HCT116 (cell line): ENCODE results near the gene SLC35E4. TPM values are rescaled to one million over a fixed set of nuclear protein-coding genes. Genes with fewer than 3 reads are reported as not detected.
"Not testable (repeated sequence)": the region's sequence is repeated elsewhere in the genome, so short reads cannot be mapped to it uniquely, and the experiment has no call there.

Source experiments
- ATAC-seq: fragments of 200-7000 bp; cut with Tn5 transposase; 2 replicates; pipeline ENCODE4 v1.9.1; 2020; ENCODE audit warnings: mild to moderate bottlenecking, moderate library complexity
- BruUV-seq: library from RNA; stranded (reverse); fragments of 400-500 nt; replicated peaks from 2 replicates; lab custom pipeline; 2021; lab: Mats Ljungman, UMichigan
- CTCF ChIA-PET: fragments of 300-600 bp; sonication (Branson Sonifier 250); formaldehyde crosslinking; loops from one replicate; lab custom pipeline; 2021; ENCODE audit warnings: antibody characterized with exemption; lab: Charles Lee
- POLR2A ChIA-PET: fragments of 300-600, 350-600 bp; sonication (Branson Sonifier 250); formaldehyde crosslinking; loops from one replicate; lab custom pipeline; 2021; ENCODE audit warnings: antibody characterized with exemption; lab: Charles Lee
- RAD21 ChIA-PET, 2 experiments: fragments of 300-600 bp; sonication (Branson Sonifier 250); formaldehyde crosslinking; loops; one replicate each; lab custom pipeline; 2023; ENCODE audit warnings: low total read pairs in 2 of 2; ENCODE audit not compliant: uncharacterized antibody in 2 of 2, unreplicated experiment in 2 of 2, low non-redundant PET in 1 of 2; lab: Charles Lee
- DNase-seq: peaks from one replicate; pipeline ENCODE4 v3.0.0-alpha.2; 2010; ENCODE audit warnings: low read depth, low spot score
- H2AFZ ChIP-seq: fragments of 200-600 bp; shearing (Covaris generic), sonication (generic); 2 replicates; pipeline ENCODE4 v1.6.1; 2017; ENCODE audit warnings: low read depth, mixed run types, mixed read lengths, antibody characterized with exemption, low read length; ENCODE audit not compliant: poor library complexity, severe bottlenecking
- H3K27ac ChIP-seq: 2 replicates; pipeline ENCODE4 v1.5.1; 2012; ENCODE audit warnings: low read depth, low read length
- H3K27me3 ChIP-seq: fragments of 200-600 bp; sonication (generic); 2 replicates; pipeline ENCODE4 v1.6.1; 2016; ENCODE audit warnings: mixed run types, low read length, mixed read lengths; ENCODE audit not compliant: insufficient read depth
- H3K36me3 ChIP-seq, 2 experiments: fragments of 200-500 bp in 1 of 2; fragments of 200-600 bp in 1 of 2; sonication (Bioruptor generic) in 1 of 2; sonication (generic) in 1 of 2; 2 replicates each; pipeline versions ENCODE4 v1.5.1 to v1.6.1; 2014 to 2016; ENCODE audit warnings: low read length in 2 of 2, inconsistent platforms in 1 of 2, mixed read lengths in 1 of 2, mixed run types in 1 of 2; ENCODE audit not compliant: insufficient read depth in 2 of 2, control insufficient read depth in 1 of 2
- H3K4me1 ChIP-seq, 2 experiments: fragments of 200-600 bp in 1 of 2; sonication (generic) in 1 of 2; 2 replicates each; pipeline versions ENCODE4 v1.5.1 to v1.6.1; 2012 to 2017; ENCODE audit warnings: low read length in 2 of 2, inconsistent platforms in 1 of 2, mild to moderate bottlenecking in 1 of 2, mixed read lengths in 1 of 2, mixed run types in 1 of 2, moderate library complexity in 1 of 2; ENCODE audit not compliant: insufficient read depth in 2 of 2, control insufficient read depth in 1 of 2
- H3K4me2 ChIP-seq: fragments of 200-600 bp; sonication (generic); 2 replicates; pipeline ENCODE4 v1.6.1; 2017; ENCODE audit warnings: mixed run types, low read length, mixed read lengths
- H3K4me3 ChIP-seq, 2 experiments: fragments of 200-600 bp in 1 of 2; sonication (generic) in 1 of 2; replicated peaks in 1 of 2; 2 replicates each; pipeline ENCODE4 v1.5.1; 2011 to 2016; ENCODE audit warnings: low read length in 2 of 2, control low read depth in 1 of 2, low read depth in 1 of 2, mild to moderate bottlenecking in 1 of 2, mixed read lengths in 1 of 2, mixed run types in 1 of 2
- H3K79me2 ChIP-seq: fragments of 200-600 bp; sonication (generic); 2 replicates; pipeline ENCODE4 v1.6.1; 2017; ENCODE audit warnings: mild to moderate bottlenecking, mixed run types, low read length, moderate library complexity, mixed read lengths; ENCODE audit not compliant: insufficient read depth
- H3K9ac ChIP-seq: fragments of 200-600 bp; sonication (generic); 2 replicates; pipeline ENCODE4 v1.6.1; 2016; ENCODE audit warnings: low read length, mixed read lengths
- H3K9me2 ChIP-seq: fragments of 200-600 bp; sonication (generic), shearing (Covaris generic); 2 replicates; pipeline ENCODE4 v1.6.1; 2017; ENCODE audit warnings: mixed run types, mild to moderate bottlenecking, moderate library complexity; ENCODE audit not compliant: insufficient read depth
- H3K9me3 ChIP-seq, 2 experiments: fragments of 200-500 bp in 1 of 2; fragments of 200-600 bp in 1 of 2; sonication (Bioruptor generic) in 1 of 2; sonication (generic) in 1 of 2; 2 replicates each; pipeline ENCODE4 v1.6.1; 2014 to 2017; ENCODE audit warnings: low read length in 2 of 2, mixed read lengths in 2 of 2, inconsistent platforms in 1 of 2, low read depth in 1 of 2, mild to moderate bottlenecking in 1 of 2, mixed run types in 1 of 2, moderate library complexity in 1 of 2; ENCODE audit not compliant: control insufficient read depth in 1 of 2, insufficient read depth in 1 of 2
- H4K20me1 ChIP-seq: fragments of 200-600 bp; sonication (generic), shearing (Covaris generic); 2 replicates; pipeline ENCODE4 v1.6.1; 2017; ENCODE audit warnings: mixed run types, mild to moderate bottlenecking, moderate library complexity; ENCODE audit not compliant: insufficient read depth
- CBX3 ChIP-seq: IDR thresholded peaks from 2 replicates; pipeline ENCODE4 v1.6.1; 2012; ENCODE audit warnings: low read depth
- EZH2 ChIP-seq: fragments of 200-600 bp; sonication (generic); IDR thresholded peaks from 2 replicates; pipeline ENCODE4 v1.6.1; 2017; ENCODE audit warnings: antibody characterized with exemption, mixed run types
- RAD21 ChIP-seq: IDR thresholded peaks from 2 replicates; pipeline ENCODE4 v1.6.1; 2012; ENCODE audit warnings: low read depth, mild to moderate bottlenecking
- REST ChIP-seq: IDR thresholded peaks from 2 replicates; pipeline ENCODE4 v1.6.1; 2012; ENCODE audit warnings: low read depth
- SRF ChIP-seq: IDR thresholded peaks from 2 replicates; pipeline ENCODE4 v1.6.1; 2012; ENCODE audit warnings: low read depth
- TCF7L2 ChIP-seq: IDR thresholded peaks from 2 replicates; pipeline ENCODE4 v1.7.0; 2011; ENCODE audit warnings: borderline replicate concordance, inconsistent platforms; ENCODE audit not compliant: insufficient read depth, insufficient read length; ENCODE audit errors: extremely low read depth
- intact Hi-C: fragments of 100-400 bp; cut with micrococcal nuclease; formaldehyde crosslinking; loops from 2 replicates; pipeline ENCODE4 v1.10.0; 2022
- total RNA-seq: library from RNA; stranded (reverse); gene quantifications from one replicate; pipeline ENCODE4 v1.2.1, GENCODE V29; 2021; ENCODE audit not compliant: unreplicated experiment
- TF ChIP-seq, protein P1 (sequence below): IDR thresholded peaks from 2 replicates; pipeline ENCODE4 v1.6.1; 2011; ENCODE audit warnings: mild to moderate bottlenecking, low read length, moderate library complexity; ENCODE audit not compliant: insufficient replicate concordance; ENCODE audit errors: extremely low read depth
- TF ChIP-seq, protein P2 (sequence below), 3 experiments: fragments of 200-600 bp in 1 of 3; sonication (generic) in 1 of 3; IDR thresholded peaks in 2 of 3; conservative IDR thresholded peaks in 1 of 3; 2 replicates each; pipeline ENCODE4 v1.5.1; 2012 to 2017; ENCODE audit warnings: low read depth in 2 of 3, low read length in 2 of 3, antibody characterized with exemption in 1 of 3, borderline replicate concordance in 1 of 3, control low read depth in 1 of 3, mild to moderate bottlenecking in 1 of 3, mixed read lengths in 1 of 3, mixed run types in 1 of 3, moderate library complexity in 1 of 3; ENCODE audit not compliant: insufficient read depth in 1 of 3

SLC35E4 gene
- total RNA-seq, 1 experiment from 2014 or later: 6.2 TPM

DNA sequence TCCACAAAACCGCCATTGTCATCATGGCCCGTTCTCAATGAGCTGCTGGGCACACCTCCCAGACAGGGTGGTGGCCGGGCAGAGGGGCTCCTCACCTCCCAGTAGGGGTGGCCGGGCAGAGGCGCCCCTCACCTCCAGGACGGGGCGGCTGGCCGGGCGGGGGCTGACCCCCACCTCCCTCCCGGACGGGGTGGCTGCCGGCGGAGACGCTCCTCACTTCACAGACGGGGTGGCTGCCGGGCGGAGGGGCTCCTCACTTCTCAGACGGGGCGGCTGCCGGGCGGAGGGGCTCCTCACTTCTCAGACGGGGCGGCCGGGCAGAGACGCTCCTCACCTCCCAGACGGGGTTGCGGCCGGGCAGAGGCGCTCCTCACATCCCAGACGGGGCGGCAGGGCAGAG lies 4.1 kb upstream of the SLC35E4 start:
- H3K9me3 ChIP-seq, RAD21 ChIA-PET, H3K4me3 ChIP-seq, H3K79me2 ChIP-seq, H3K27me3 ChIP-seq, H3K36me3 ChIP-seq, H3K9me2 ChIP-seq, CTCF ChIA-PET, BruUV-seq, H2AFZ ChIP-seq, H3K4me2 ChIP-seq, ATAC-seq, DNase-seq, H3K9ac ChIP-seq, H4K20me1 ChIP-seq, H3K27ac ChIP-seq, POLR2A ChIA-PET: not testable (repeated sequence)
- intact Hi-C loops: loop anchor here (5.0 to 10.0 kb wide), 2 partner anchors 76 to 293 kb away; no protein-coding TSS in a partner anchor
- H3K4me1 ChIP-seq: peaks cover 12 to 23% of the 10 kb centered on the region in 2 experiments

- ChIA-PET POLR2A (interaction anchor here (1.1 to 2.2 kb wide), 4 partner anchors 14 to 120 kb away, joined by 3 to 15 read pairs (median 7); no protein-coding TSS in a partner anchor), RAD21 (interaction anchor here (1.6 to 2.1 kb wide), 3 partner anchors 118 to 120 kb away, joined by 4 to 27 read pairs (median 16); no protein-coding TSS in a partner anchor), CTCF (interaction anchor here (0.7 to 3.8 kb wide), 21 partner anchors 9 to 473 kb away, joined by 3 to 95 read pairs (median 5); partner anchors contain the start of genes SELENOM and TCN2)
- Histone ChIP-seq H3K27ac (peak overlapping the region; percentile 57), H4K20me1 (no peaks in the 10 kb centered on the region), H3K9me2 (no peaks in the 10 kb centered on the region), H2AFZ (peak overlapping the region; percentile 19), H3K79me2 (peaks cover 18% of the 10 kb centered on the region; the same call in 1 of the 2 replicates), H3K9ac (no peak overlapping the region), H3K4me3 (peak overlapping the region in 1 of 2 experiments; percentile 63; a peak in 1 of 4 replicates), H3K36me3 (no peaks in the 10 kb centered on the region), H3K27me3 (no peaks in the 10 kb centered on the region), H3K4me1 (peaks cover 17 to 29% of the 10 kb centered on the region in 2 experiments), H3K9me3 (no peaks in the 10 kb centered on the region), H3K4me2 (peak overlapping the region; percentile 79)
- peak; percentile 73 for DNase-seq
- BruUV-seq: no TSS peak
- peak; percentile 72 for ATAC-seq
- intact Hi-C loops: loop anchor here (1.0 to 10.0 kb wide), 4 partner anchors 42 to 290 kb away; no protein-coding TSS in a partner anchor
- TF ChIP-seq REST (no peak), EZH2 (no peak), TCF7L2 (peak; percentile 91), SRF (no peak), RAD21 (peak; percentile 94), CBX3 (no peak)
- TF ChIP-seq, protein P1, sequence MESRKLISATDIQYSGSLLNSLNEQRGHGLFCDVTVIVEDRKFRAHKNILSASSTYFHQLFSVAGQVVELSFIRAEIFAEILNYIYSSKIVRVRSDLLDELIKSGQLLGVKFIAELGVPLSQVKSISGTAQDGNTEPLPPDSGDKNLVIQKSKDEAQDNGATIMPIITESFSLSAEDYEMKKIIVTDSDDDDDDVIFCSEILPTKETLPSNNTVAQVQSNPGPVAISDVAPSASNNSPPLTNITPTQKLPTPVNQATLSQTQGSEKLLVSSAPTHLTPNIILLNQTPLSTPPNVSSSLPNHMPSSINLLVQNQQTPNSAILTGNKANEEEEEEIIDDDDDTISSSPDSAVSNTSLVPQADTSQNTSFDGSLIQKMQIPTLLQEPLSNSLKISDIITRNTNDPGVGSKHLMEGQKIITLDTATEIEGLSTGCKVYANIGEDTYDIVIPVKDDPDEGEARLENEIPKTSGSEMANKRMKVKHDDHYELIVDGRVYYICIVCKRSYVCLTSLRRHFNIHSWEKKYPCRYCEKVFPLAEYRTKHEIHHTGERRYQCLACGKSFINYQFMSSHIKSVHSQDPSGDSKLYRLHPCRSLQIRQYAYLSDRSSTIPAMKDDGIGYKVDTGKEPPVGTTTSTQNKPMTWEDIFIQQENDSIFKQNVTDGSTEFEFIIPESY: no peak
- TF ChIP-seq, protein P2, sequence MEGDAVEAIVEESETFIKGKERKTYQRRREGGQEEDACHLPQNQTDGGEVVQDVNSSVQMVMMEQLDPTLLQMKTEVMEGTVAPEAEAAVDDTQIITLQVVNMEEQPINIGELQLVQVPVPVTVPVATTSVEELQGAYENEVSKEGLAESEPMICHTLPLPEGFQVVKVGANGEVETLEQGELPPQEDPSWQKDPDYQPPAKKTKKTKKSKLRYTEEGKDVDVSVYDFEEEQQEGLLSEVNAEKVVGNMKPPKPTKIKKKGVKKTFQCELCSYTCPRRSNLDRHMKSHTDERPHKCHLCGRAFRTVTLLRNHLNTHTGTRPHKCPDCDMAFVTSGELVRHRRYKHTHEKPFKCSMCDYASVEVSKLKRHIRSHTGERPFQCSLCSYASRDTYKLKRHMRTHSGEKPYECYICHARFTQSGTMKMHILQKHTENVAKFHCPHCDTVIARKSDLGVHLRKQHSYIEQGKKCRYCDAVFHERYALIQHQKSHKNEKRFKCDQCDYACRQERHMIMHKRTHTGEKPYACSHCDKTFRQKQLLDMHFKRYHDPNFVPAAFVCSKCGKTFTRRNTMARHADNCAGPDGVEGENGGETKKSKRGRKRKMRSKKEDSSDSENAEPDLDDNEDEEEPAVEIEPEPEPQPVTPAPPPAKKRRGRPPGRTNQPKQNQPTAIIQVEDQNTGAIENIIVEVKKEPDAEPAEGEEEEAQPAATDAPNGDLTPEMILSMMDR (IDR thresholded peaks at IDR 0.05 in 2 of 3, conservative IDR thresholded peaks at IDR 0.05 in 1 of 3; ENCODE audit: borderline replicate concordance in 1 of 3, insufficient read depth in 1 of 3, low read depth in 2 of 3, low read length in 2 of 3): peak; percentile 91 to 93 (median 93)
Observed at GRCh38 chr22:30634471-30635233, 929 bp upstream of the SLC35E4 start.
